HG02588 (cell line): Measurements from ENCODE around the gene A2ML1.
"Not testable (repeated sequence)": the region's sequence is repeated elsewhere in the genome, so short reads cannot be mapped to it uniquely, and the experiment has no call there.

Experiments used
- ATAC-seq: cut with Tn5 transposase; IDR thresholded peaks from one replicate; pipeline ENCODE4 v1.9.1; 2021; ENCODE audit warnings: mild to moderate bottlenecking, moderate library complexity; ENCODE audit not compliant: unreplicated experiment

Gene A2ML1

DNA sequence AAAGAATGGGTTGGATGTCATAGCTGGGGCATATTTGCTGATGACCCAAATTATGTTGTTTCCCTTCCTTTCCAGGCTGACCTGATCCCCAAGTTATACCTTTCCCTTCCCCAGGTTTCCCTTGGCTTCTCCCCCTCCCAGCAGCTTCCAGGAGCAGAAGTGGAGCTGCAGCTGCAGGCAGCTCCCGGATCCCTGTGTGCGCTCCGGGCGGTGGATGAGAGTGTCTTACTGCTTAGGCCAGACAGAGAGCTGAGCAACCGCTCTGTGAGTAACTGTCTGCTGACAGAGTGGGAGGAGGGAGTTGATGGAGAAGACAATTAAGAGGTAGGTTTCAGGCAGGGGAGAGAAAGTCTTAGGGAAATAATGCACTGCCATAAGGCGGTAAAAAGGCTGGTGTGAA is 25.0 kb downstream of the A2ML1 start:
- no peak for ATAC-seq

DNA sequence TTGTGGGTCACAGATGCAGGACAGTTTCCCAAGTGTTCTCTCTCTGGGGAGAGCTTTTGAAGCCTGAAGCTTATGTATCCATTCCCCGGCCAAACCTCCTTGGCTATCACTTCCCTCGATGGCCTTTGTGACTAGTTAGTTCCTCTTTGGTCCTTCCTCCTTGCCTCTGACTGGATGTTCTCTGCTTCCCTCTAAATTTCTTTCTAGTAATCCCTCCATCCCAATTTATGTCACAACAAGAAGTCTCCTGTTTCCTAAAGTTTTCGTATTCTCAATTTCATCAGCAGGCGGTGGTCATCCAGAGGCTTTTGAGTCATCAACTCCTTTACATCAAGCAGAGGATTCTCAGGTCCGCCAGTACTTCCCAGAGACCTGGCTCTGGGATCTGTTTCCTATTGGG is 27.5 kb downstream of the A2ML1 start:
- no peak for ATAC-seq

DNA sequence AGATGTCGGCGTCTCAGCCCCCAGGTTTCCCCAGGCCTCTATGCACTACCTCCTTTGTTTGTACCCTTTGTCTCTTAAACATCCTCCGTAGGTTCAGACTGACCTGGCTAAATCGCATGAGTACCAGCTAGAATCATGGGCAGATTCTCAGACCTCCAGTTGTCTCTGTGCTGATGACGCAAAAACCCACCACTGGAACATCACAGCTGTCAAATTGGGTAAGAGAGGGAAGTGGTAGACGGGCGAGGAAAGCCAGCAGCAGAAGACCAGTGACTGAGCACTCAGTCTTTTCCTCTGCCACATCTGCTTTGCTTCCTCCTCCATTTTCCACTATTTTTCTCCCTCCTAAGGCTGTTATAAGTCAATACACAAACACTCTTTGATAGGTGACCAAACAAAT is 29.7 kb downstream of the A2ML1 start:
- no peak for ATAC-seq

DNA sequence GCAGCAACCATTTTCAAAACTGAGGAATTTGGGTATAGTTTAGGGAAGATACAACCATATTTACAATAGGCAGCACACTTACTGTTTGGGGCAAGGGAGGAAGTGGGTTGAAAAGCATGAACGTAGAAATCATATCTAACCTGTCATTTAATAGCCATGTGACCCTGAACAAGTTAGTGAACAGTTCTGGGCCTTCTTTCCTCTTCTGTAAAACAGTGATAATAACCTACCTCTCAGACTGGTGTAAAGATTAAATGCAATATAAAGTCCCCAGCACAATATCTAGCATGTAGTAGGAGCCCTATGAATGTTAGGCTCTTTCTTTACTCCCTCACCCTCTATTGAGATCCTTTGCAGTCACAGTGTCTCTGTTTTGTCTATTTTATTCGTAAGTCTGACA is 33.5 kb downstream of the A2ML1 start:
- ATAC-seq: no peak

DNA sequence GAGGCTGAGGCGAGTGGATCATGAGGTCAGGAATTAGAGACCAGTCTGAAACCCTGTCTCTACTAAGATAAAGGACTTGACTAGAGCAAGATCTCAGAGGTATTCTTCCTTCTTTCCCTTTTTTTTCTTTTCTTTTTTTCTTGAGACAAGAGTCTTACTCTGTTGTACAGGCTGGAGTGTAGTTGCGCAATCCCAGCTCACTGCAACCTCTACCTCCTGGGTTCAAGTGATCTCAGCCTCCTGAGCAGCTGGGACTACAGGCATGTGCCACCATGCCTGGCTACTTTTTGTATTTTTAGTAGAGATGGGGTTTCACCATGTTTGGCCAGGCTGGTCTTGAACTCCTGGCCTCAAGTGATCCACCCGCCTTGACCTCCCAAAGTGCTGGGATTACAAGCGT is 37.0 kb downstream of the A2ML1 start:
- not testable (repeated sequence) for ATAC-seq

DNA sequence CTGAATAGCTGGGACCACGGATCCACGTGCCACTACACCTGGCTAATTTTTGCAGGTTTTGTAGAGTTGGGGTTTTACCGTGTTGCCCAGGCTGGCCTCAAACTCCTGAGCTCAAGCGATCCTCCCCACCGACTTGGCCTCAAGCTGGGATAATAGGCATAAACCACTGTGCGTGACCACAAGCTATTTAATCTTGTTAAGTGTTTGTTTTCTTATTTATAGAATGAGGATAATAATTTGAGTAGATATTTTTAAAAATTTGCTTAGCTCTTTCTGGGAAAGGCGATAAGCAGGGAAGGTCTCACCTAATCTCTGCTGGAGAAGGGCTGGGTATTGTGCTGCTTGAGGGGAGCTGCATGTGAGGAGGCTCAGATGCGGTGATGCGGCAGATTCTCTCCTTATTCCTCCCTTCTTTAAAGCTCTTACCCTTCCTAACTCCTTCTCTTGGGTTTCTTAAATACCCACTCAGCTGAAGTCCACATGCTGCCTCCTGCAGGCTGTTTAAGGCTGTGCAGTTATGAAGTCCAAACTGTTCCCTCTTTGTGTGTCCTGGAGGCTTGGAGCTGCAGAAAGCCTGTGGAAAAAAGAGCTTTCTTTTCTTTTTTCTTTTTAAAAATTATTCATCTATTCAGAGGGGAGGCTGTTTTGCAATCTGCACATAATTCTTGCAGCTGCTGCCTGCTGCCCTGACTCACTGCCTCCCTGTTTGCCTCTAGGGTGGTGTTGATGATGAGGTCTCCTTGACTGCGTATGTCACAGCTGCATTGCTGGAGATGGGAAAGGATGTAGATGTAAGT is 37.9 kb downstream of the A2ML1 start:
- no peak for ATAC-seq

DNA sequence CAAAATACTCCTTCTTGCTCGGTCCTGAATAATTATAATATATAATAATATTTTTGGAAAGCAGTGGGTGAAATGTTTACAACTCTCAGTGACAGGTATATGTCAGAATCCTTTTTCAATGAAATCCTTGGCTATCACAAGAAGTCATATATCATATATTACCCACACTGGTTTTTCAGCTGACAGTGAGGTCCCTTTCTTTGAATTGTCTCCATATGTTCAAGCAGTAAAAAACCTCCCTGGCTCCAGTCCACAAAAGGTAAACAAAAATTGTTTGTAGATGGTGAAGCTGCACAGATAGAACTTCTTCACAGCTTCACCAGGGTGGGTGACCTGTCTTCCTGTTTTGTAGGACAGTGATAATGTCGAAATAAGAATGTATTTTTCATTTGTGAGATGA is 44.0 kb downstream of the A2ML1 start:
- no peak for ATAC-seq

DNA sequence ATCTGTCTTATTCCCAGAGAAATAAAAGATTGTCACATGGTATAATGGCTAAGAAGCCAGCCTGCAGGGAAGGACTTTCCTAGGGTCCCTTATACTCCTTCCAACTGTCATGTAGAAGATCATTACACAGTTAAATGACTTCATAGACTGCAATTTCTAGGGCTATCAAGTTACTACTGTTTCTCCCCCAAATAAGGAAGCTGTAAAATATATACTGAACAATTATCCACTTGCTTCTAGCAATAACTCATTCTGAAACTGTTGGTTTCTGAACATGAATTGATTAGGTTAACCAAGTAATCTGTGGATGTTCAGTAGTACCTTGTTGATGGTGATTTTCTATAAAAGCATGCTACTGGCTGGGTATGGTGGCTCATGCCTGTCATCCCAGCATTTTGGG is 44.6 kb downstream of the A2ML1 start:
- ATAC-seq: no peak

DNA sequence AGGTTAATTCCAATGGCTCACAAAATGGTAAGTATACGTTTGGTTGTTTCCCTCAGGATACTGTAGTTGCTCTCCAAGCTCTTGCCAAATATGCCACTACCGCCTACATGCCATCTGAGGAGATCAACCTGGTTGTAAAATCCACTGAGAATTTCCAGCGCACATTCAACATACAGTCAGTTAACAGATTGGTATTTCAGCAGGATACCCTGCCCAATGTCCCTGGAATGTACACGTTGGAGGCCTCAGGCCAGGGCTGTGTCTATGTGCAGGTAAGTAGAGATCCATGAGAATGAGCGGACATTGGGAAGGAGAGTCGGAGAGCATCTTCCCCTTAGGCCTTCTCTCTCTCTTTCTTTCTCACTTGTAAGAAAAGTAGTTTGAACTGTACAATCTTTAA is 45.4 kb downstream of the A2ML1 start:
- no peak for ATAC-seq

DNA sequence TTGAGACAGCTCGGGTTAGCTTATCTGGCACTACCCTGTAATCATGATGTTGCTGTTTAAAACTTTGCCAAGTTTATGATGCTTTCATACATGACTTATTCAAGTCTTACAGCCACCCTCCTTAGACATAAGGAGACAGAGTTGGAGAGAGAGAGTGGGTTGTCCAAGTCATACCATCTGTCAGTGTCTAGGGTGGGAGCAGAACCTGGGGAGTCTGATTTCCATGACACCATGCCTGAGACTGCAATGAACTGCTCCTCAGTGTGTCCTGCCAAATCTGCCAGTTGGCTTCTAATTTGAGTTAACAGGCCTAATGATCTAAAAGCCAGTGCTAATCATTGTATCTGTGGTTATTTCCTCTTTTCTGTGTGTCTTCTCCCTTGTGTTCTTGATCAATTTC is 48.2 kb downstream of the A2ML1 start:
- no peak for ATAC-seq

DNA sequence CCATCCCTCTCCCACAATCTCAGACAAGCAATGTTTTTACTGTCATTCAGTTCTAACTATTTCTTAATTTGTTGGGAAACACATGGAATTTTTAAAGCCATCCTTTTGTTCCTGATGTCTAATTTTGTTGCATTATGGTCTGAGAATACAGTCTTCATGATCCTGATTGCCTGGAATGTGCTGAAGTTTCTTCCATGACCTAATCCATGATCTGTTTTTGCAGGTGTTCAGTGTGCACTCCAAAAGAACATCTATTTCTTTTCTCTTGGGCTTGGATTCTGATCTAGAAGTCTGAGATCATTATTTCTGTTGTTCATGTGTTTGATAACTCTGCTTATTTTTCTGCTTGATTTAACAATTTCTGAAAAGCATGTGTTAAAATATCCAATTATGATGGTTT is 48.6 kb downstream of the A2ML1 start:
- ATAC-seq: no peak

DNA sequence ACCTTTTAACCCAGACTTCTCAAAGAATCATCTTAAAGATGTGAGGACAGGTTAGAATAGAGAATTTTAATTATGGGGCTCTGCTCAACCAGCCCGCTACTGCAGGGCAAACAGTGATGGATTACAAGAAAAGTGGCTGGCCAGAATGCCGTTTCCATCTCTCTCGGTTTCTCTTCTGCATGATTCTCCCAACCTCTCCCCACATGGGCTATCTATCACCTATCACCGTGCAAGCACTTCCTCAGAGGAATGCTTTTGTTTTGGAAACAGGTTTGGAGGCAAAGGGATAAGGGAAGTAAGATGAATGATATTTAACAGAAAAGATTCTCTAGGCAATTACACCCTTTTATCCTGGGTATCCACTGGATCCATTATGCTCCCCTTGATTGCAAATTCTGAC is 54.5 kb downstream of the A2ML1 start:
- no peak for ATAC-seq

DNA sequence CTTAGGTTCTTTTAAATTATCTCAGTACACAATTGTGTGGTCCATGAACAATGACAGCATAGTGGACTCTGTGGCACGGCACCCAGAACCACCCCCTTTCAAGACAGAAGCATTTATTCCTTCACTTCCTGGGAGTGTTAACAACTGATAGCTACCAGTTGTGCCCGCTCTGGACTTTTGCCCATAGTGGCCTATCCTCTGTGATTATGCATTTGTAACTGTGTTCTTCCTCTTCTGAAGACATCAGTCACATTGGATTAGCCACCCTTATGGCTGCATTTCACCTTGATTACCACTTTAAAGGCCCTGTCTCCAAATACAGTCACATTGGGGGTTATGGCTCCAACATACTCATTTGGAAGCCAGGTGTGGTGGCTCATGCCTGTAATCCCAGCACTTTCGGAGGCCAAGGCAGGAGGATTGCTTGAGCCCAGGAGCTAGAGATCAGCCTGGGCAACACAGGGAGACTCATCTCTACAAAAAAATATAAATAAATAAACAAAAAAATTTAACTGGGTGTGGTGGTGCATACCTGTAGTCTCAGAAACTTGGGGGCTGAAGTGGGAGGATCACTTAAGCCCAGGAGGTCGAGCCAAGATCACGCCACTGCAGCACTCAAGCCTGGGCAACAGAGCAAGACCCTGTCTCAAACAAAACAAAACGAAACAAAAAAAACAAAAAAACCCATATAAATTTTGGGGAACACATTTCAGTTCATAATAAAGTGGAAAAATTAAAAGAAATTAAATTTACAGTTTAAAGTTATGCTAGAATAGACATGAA is 64.3 kb downstream of the A2ML1 start:
- ATAC-seq: no peak

DNA sequence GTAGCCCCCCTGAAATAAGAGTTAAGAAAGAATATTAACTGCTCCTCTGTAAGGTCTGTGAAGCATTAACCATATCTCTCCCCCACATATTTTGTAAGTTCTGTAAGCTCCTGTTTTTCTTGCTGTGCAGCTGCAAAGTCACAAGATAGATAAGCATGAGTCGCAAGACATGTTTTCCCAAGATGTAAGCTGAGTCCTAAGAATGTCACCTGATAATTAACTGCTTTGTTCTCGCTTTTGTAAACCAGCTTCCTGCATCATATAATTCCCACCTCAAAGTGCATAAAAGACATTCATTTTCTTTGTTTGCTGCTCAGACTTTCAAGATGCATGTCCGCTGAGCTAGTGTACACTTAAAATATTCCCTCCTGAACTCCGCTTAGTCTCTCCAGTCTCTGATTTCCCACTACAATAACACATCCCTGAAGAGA is 64.9 kb downstream of the A2ML1 start:
- no peak for ATAC-seq

DNA sequence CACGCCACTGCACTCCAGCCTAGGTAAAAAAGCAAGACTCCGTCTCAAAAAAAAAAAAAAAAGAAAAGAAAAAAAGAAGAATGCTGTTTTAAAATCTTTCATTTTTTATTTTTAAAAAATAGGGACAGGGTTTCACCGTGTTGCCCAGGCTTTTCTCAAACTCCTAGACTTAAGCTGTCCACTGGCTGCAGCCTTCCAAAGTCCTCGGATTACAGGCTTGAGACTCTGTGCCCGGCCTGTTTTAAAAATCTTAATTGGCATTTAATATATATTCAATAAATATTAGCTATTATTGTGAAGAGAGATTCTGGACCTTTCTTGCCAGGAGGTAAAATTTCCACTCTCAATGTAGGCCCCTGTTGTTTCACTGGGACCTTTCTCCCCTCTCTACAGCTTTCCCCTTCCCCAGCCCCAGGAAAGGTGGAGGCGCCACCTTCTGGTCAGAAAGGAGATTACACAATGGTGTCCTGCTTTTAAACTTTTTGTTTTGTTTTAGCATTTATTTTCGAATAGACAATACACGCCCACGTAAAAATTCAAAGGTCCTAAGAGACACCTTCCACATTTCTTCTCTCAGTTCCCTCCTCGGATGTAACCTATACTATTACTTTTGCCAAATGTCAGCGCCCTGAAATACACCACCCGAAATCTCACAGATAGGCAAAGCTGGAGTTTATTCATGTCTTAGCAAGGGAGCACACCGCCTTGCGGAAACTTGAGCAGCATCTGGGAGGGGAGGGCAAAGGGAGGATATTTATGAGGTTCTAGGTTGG is 68.1 kb downstream of the A2ML1 start:
- ATAC-seq: no peak

DNA sequence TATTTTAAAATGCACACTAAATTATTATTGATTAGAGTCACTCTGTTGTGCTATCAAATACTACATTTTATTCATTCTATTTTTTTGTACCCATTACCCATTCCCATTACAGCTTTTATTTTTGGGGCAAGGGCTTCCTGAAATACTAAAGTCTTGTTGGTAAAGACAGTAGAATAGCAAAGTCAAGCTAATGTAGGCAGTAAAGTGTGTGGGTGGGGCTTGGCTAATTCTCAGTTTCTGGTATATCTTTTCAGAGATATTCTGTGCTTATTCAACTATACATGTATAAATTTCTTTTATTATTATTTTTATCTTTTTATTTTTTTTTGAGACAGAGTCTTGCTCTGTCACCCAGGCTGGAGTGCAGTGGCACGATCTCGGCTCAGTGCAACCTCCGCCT is 69.6 kb downstream of the A2ML1 start:
- ATAC-seq: no peak

DNA sequence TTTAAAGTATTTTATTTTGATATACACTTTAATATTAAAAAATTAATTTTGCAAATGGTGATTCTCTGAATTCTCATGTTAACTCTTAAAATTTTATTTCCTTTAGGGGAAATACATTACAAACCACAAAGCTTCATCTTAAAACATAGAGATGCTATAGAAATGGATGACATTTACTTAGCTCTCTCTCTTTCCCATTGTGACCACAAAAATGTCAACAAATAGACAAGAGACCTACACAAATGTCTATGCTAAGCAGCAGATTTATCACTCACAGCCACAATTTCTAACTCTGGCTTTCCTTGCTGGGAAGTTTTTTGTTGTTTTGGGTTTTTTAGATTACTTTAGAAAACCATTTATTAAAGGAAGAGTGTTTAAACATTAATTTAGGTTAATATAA is 72.0 kb downstream of the A2ML1 start:
- no peak for ATAC-seq

DNA sequence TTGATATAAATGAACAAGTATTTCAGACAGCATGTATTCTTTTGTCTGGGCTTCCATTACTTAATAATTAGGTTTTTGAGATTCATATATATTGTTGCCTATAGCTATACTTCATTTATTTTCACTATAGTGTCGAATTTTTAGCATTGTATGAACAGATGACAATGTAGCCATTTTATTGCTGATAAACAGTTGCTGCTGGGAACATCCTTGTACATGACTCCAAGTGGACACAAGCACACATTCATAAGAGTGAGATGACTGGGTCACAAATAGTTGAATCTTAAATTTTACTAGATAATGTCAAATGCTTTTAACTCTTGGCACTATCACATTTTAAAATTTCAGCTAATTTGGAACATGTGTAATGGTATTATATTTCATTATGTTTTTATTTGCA is 72.6 kb downstream of the A2ML1 start:
- no peak for ATAC-seq

DNA sequence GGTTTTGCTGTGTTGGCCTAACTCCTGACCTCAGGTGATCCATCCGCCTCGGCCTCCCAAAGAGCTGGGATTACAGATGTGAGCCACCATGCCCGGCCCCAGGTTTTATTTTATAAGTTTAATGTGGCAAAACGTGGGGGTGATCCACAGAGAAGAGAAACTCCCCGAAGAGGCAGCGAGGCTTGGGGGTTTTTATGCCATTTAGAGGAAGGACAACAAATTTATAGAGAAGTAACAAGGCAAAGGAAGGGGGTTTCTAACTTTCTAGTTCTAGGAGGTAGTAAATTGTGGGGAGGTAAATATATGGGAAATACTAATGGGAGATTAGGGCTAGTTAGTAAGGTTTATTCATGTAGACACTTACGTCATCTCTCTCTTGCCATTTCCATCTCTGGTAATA is 74.7 kb downstream of the A2ML1 start:
- ATAC-seq: no peak

DNA sequence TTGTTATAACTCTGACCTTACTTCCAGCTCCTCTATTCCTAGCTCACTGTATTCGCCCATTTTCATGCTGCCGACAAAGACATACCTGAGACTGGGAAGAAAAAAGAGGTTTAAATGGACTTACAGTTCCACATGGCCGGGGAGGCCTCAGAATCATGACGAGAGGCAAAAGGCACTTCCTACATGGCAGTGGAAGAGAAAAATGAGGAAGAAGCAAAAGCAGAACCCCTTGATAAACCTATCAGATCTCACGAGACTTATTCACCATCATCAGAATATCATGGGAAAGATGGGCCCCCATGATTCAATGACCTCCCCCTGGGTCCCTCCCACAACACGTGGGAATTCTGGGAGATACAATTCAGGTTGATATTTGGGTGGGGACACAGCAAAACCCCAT is 77.4 kb downstream of the A2ML1 start:
- no peak for ATAC-seq

DNA sequence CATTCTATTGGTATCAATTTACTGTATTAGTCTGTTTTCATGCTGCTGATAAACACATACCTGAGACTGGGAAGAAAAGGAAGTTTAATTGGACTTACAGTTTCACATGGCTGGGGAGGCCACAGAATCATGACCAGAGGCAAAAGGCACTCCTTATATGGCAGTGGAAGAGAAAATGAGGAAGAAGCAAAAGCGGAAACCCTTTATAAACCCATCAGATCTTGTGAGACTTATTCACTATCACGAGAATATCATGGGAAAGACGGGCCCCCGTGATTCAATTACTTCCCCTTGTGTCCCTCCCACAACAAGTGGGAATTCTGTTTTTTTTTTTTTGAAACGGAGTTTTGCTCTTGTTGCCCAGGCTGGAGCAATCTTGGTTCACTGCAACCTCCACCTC is 80.3 kb downstream of the A2ML1 start:
- not testable (repeated sequence) for ATAC-seq

DNA sequence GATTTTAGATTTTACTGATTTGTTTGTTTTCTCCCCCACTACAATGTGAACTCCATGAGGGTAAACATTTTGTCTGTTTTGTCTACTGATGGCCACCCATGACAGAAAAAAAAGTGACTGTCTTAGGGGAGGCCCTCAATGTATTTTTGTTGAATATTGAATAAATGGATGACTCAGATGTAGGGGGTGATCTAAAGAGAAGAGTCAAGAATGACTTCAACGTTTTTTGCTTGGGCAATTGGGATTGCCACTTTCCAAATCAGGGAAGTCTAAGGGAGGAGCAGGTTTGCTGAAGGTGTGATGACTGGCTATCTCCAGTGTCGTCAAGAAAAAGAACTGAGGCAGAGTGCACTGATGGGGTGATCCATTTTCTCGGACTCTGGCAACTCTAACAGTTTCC is 81.2 kb downstream of the A2ML1 start:
- ATAC-seq: no peak
